Measurements from ENCODE around the gene INSM1. TPM values are rescaled to one million over a fixed set of nuclear protein-coding genes. Genes with fewer than 3 reads are reported as not detected.

Gene INSM1
- total RNA-seq, 1 donor from 2014 or later: not detected

- DNase-seq (ENCODE audit: low read depth in 2 of 2): no peak
Measured at GRCh38 chr20:20417876-20418676, 50.2 kb downstream of the INSM1 start.
